GM19324 (cell line): ENCODE results near the gene PREX1.

Experiments used
- ATAC-seq: cut with Tn5 transposase; IDR thresholded peaks from one replicate; pipeline ENCODE4 v1.9.1; 2021; ENCODE audit warnings: mild to moderate bottlenecking, moderate library complexity; ENCODE audit not compliant: unreplicated experiment, low FRiP score

The PREX1 gene

DNA sequence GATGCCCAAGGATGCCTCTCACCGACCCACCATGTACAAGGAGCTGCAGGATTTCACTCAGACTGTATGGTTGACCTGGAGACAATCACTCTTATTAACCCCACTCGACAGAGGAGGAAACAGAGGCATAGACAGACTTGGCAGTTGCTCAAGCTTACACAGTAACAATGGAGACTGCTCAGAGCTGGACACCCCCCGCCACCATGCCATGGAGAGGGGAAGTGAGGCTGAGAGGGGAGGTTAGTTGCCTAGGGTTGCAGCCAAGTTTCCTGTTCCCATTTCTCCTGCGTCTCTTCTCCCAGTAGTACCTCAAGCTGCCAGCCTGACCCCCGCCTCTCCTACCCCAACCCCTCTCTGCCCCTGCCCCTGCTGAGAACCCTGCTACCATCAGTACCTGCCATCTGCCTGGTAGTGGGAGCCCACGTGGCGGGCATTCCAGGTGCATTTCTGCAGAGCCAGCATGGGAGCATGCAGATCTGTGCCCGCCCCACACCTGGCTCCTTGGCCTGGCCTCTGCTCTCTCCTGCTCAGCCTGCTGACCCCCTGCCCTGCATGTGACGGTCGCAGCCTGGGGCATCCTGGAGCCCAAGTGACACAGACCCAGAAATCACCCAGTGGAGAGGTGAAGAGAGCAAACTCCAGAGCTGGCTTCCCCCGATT, 157.7 kb downstream of the PREX1 start:
- ATAC-seq = no peak

DNA sequence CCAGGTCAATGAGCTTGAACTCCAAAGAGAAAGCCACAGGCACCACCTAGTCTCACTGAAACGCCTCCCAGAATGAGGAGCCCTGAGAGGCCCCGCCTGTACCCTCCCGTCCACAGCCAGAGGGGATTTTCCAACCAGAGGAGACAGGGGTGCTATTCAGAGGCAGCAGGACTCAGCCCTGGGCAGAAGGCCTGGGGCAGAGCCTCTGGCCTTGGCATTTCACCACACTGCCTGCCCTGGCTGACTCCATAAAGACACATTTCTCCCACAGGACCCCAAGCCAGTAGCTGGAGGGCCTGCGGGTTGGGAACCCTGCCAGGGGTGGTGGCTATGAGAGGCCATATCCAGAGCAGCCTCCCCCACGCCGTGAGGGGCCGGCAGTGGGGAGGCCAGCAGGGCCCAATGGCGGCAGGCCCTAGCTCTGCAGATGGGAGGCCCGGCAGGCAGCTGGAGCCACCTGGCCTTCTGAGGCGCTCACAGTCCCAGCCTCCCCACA, 159.3 kb downstream of the PREX1 start:
- no peak for ATAC-seq

DNA sequence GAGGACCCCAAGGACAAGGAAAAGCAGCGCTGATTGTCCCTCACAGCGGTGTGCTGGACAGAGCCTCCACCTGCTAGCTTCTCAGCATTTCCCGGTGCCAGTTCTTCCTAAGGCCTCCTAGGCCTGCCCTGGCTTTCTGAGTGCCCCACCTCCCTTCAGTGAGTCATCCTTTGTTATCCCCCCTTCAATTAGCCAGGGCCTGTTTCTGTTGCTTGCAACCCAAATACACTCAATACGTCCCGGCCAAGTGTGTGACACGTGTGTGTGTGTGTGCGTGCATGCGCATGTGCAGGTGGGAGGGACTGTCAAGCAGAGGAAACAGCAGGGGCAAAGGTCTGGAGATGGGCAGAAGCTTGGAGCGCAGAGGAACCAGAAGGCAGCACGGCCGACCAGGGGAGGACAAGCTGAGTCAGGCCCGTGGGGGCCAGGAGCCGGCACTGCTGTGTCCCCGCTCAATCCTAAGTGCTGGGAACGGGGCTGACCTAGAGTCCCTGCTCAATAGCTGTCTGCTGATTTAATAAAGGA, 159.8 kb downstream of the PREX1 start:
- ATAC-seq = no peak

DNA sequence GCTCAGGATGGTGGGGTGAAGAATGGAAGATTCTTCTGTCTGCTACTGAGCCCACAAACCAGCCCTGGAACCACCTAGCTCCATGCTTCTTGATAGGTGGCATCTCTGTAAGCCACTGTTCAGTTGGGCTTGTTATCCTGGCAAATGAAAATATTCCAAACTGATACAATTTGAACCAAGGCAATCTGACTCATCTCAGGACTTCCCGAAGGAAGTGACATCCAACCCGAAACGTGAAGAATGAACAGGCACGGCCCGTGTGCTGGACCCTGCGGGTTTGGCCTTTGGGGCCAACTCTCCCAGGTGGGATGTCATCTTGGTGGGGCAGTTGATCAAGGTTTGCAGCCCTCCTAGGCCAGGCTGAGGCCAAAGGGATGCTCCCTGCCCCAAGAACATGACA, 160.3 kb downstream of the PREX1 start:
- no peak for ATAC-seq

DNA sequence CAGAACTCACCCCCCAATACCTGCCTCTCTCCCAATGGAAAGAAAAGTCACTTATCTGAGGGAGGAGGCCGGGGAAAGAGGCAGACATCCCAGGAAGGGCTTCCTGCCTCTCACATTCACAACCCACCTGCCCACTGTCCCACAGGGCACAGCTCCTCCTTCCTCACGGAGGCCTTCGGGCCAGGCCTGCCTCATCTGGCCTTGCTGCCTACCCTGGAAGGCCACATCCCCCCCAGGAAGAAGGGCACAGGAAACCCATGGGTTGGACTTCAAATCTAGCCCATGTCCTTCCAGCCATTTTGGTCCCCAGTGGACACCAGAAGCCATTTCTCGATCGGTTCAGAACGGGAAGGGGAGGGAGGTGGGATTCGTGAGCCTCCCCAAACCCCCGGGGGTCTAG, 162.0 kb downstream of the PREX1 start:
- no peak for ATAC-seq

DNA sequence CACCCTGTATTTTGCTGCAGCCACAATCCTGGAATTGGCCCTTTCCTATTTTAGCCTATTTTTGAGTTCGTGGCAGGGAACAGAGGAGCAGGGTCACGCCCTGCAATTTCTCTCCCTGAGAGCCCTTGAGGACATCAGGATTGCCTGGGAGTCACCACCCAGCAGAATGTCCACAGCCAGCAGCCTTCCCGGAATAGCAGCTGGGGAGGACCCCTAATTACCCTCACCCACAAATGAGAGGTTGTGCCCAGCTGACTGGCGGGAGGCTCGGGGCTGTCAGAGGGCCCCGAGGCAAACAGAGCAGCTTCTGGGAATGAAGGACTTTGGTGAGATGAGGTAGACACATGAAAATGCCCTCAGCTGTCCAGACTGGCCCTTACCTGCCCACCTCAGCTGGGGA, 165.1 kb downstream of the PREX1 start:
- ATAC-seq = no peak

DNA sequence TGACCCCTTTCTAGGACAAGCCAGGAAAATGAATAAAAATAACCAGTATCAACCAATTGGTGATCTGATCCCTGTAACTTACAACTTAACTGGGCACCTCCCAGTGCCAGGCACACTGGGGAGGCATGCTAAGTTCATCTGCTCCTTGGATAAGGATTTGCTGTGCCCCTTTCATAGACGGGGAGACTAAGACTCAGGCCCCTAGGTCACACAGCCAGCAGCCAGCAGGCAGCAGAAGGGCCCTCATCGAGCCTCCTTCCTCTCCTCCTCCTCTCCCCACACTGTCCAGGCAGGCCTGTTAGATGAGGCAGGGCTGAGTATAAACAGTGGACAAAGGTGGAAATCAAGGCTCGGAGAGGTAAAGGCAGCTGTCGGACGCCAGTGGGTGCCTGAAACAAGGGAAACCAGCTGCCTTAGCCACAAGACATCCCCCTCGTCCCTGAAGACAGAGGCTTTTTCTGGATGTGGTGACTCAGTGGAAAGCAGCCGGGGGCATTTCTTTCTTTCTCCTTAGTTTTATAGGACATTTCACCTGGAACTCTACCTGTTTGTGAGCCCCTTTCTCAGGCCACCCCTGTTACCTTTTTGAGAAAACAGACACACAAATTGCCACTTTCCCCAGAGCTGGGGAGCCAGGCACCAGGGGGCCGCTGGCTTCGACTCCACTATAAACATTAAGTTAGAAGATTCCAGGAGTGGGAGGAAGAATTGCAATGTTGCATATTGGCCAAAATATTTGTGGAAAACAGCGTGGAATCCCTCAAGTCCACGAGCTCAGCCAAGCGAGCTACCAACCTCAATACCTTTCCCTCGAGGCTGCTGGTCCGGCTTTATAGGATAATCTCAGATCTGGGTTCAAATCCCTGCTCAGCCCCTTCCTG, 166.0 kb downstream of the PREX1 start:
- no peak for ATAC-seq

DNA sequence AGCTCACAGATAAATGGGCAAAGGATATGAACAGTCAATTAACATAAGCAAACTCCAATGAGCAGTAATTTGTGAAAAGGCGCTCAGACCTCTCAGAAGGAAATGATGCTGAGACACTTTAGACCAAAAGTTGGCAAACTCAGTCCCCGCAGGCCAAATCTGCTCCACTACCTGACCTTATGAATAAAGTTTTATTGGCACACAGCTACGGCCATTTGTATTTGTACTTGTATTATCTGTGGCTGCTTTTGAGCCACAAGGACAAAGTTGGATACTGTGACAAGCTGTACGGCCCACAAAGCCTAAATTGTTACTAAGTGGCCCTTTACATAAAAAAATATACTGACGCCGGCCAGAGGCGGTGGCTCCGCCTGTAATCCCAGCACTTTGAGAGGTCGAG, 167.0 kb downstream of the PREX1 start:
- no peak for ATAC-seq

DNA sequence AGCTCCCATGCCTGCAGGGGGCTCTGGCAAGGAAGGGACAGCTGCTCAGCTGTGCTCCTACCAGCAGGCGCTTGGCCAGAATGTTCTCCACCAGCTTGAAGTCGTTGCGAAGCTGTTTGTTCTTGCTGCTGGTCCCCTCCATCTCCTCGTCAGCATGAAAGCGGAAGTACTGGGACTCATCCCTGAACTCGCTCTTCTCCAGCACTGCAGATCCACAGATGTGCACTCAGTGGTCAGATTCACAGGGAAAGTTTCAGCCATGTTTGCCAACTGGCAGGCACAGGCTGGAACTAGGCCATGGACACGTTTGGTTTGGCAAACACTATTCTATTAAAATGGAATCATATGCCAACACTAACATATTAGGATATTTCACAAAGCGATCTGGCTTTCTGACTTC, 167.9 kb downstream of the PREX1 start:
- ATAC-seq = no peak

DNA sequence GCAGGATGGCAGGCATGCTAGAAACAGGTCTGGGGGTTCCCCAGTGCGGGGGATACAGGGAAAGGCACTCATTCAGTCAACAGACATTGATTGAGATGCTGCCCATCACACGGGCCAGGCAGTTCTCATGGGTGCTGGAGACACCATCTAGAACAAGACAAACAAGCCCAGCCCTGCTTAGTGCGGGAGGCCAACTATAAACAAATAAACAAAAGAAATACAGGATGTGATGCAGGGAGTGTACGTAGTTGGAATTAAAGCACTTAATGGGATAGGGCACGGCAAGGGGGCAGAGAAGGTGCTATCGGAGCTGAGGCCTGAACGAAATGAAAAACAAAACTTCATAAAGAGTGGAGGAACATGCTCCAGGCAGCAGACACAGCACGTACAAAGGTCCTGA, 169.3 kb downstream of the PREX1 start:
- ATAC-seq = no peak

DNA sequence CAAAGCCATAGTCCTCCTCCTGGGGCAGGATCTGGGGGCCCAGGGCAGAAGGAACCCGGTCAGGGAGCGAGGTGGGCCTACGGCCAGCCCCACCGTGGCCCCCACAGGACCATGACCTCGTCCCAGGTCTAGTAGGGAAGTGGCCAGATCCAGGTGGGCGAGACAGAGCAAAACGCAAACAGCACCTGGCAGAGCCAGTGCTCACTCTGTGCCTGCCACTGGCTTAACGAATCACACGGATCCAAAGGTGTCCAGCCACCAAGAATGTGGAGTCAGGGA, 169.7 kb downstream of the PREX1 start:
- ATAC-seq = no peak

DNA sequence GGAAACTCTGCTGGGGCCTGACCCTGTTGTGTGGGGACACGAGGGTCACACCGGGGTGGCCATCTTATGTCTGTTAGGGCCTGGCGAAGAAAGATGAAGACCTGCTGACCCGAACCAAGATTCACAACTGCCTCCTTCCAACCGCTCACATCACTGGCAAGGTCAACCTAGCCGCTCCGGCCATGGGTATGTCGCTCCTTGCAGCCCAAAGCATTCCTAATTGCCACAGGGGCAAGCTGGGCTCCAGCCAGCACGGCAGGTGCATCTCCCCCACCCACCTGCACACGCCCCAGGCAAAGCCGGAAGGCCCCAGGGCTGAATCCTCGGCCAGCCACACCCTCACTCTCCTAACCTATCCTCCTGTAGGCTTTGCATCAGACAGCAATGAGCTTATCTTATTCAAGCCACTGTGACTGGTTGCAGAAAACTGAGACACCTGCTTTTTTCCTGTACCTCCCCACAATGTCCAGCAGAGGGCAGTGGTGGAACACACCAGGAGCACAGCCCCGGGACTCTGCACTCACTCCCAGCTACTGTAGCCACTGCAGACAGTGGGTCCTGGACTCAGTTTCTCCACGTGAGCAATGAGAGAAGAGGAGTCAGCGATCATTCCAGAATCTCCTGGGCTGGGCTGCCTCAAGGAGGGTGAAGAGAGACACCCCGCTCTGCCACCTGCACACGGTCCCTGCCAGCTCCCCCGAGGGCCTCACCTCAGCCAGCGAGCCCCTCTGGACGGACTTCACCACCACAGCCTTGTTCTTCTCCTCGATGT, 170.2 kb downstream of the PREX1 start:
- no peak for ATAC-seq

DNA sequence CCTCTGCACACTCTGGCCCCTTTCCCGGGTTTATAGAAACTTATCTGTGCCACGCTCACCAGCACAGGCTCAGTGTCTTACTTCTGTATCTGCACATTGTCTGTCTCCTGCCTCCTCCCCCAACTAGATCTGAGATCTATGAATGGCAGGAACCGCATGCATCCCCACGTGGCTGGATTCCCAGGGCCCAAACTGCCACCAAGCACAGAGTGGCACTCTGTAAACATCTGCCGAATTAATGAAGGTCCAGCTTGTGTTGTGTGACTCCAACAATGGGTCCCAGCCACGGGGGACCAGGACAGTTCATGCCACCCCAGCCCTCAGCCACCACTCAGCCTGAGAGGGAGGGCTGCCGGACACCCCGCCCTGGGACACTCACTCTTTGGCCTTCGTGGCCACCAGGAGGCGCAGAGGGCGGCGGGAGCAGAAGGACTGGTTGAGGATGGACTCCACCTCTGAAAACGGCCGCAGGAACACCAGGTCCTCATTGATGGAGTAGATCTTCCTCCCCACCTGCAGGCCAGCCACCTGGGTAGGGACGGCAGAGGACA, 171.1 kb downstream of the PREX1 start:
- ATAC-seq = no peak

DNA sequence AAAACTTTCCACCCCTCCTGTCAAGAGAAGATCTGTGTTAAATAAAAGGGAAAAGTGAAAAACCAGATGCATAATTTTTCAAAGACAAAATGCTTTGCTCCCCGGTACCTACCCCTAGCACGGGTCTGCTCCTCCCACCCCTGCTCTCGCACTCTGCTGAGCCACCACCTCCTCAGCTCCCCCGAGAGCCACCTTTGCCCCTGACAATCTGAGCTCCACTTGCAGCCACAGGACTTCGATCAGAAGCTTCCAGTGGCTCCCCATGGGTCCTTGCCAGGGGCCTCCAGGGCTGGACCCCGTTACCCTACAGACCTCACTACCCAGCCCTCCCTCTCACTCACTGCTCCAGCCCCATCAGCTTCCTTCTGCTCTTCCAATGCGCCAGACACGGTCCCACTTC, 171.7 kb downstream of the PREX1 start:
- no peak for ATAC-seq

DNA sequence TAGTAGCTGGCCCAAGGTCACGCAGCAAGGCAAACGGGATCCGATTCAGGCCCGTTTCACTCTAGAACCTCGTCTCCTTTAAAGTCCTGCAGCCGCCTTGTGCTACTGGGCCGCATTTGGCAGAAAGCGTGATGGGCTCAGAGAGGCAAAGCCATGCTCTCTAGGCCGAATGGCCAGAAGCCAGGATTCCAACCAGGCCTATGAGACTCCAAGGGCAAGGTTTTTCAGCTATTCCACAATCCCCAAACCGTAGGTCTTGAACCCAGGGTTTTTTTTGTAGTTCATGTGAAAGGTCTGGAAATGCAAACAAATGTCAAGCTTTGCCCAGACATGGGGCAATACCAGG, 174.1 kb downstream of the PREX1 start:
- ATAC-seq = no peak

DNA sequence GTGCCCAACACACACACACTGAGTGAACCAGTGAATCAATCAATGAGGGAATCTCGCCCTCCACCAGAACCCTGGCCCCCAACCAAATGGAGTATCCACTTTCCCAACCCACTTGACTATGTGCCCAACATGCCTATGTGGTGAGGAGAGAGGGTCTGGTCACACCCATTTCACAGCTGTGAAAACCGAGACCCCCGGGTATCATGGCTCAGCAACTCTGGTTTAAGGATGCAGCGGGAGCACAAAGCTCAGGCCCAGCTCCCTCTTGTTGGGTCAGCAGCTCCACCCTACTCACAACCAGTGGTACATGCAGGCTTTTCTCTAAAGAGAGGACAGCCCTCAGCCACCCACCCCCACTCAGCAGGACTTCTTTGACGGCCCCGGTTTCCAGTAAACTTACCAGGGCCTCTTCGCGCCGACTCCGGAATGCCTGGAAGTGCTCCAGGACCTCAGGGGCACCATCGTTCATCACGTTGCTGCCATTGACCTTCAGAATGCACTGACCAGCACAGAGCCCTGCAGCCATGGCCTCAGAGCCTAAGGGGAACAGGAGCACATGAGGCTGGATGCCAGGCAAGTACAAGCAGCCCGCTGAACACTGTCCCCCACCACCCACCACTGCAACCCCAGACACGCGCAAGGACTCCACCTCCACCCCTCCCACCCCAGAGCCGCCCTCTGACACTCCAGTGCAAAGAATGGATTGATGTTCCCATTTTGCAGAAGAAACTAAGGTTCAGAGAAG, 174.7 kb downstream of the PREX1 start:
- no peak for ATAC-seq

DNA sequence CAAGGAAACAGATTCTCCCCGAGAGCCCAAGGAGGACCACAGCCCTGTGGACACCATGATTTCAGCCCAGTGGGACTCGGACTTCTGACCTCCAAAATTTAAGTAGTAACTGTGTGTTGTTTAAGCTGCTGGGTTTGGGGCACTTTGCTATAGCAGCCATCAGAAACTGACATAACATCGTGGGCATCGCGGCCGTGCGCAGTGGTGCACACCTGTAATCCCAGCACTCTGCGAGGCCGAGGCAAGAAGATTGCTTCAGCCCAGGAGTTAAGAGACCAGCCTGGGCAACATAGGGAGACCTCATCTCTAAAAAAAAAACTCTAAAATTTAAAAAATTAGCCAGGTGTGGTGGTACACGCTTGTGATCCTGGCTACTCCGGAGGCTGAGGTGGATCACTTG, 175.8 kb downstream of the PREX1 start:
- ATAC-seq = no peak

DNA sequence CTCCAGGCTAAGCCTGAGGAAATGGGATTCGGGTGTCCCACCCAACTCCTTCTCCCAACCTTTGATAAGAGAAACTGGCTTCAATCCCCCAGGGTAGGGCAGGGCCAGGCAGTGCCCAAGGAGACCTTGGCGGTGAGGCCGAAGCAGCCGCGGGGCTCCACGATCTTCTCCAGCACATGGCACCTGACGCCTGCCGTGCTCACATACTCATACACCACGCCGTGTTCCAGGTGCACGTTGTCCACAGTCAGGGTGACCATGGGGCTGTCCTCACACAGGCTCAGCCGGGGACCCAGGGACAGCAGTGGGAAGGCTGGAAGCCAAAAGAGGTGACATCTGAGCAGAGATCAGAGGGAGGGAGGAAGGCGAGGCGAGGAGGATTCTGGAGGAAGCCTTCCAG, 176.5 kb downstream of the PREX1 start:
- no peak for ATAC-seq

DNA sequence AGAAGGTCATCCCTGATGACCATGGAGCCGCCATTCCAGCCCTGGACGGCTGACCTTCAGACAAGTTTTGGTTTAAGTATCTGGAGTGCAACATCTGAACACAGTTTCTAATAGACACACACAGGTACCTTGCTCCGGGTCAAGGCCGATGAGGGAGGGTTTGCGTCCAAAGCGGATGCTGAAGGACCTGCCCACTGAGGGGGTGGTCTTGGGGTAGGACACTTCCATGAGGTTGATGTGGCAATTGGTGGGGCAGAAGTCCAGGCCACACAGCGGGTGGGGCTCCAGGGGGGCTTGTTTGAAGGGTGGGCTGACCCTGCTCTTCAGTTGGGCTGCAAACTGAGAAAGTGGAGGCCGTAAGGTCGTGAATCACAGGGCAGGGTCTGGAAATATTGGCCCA, 177.9 kb downstream of the PREX1 start:
- no peak for ATAC-seq

DNA sequence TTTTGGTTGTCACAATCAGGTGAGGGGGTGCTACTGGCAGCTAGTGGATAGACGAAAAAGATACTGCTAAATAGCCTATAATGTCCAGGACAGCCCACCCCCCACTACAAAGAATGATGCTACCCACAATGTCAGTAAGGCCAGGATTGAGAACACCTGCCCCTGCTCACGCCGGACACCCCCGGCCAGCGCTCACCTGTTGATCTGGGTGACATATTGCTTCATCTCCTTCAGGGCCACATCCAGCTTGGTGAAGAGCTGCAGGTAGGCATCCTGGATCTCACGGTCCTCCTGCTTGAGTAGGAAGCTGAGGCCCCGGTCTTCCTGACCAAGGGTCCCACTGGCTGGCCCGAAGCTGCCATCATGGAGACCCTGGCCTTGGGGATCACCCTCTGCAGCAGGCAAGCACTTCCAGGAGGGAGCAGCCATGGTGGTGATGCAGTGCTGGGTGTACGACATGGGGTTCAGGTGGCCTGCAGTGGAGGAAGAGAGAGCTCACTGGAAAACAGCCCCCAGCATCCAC, 178.6 kb downstream of the PREX1 start:
- no peak for ATAC-seq
